ENCODE results near the gene TNNT3. TPM values are rescaled to one million over a fixed set of nuclear protein-coding genes. Genes with fewer than 3 reads are reported as not detected.

TNNT3 gene
- total and polyA plus RNA-seq, 8 donors, result 0.24 to 6.6 (median 1.1) TPM

- 73 to 81% methylated on average over 22 of the region's 22 CpGs for WGBS, 2 donors
- intact Hi-C loops (cut with DNase I), result loop anchor here in 1 of 3 donors (10.0 kb wide), 2 partner anchors 221 to 229 kb away; partner anchors contain the start of gene KRTAP5-6
Measured at GRCh38 chr11:1923201-1923956, 3.9 kb downstream of the TNNT3 start.

DNA sequence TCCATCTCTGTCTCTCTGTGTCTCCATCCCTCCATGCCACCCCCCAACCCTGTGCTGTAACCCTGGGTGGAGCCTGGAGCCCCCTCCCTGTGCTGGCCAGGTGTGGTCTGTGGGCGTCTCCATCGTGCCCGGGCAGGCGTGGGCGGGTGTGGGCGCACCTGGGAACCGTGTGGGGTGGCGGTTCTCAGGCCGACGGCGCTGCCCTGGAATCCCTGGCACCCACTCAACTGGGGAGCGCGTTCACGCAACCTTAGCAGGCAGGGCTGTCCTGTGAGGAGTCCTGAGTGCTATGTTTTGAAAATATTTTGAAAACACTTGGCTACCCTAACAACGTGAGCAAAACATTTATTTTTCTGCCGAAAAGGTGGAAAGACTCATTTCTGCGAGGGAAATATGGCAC lies 4.7 kb downstream of the TNNT3 start:
- peak in 1 of 4 donors; percentile 14 for ATAC-seq
- Histone ChIP-seq H3K36me3 (no peaks in the 10 kb centered on the region), H3K27ac (no peak overlapping the region), H3K4me1 (no peaks in the 10 kb centered on the region), H3K27me3 (no peaks in the 10 kb centered on the region), H3K9me3 (no peaks in the 10 kb centered on the region), H3K4me3 (no peak overlapping the region)
- intact Hi-C loops (cut with DNase I), result loop anchor here in 1 of 3 donors (10.0 kb wide), 2 partner anchors 221 to 229 kb away; partner anchors contain the start of gene KRTAP5-6
- 55 to 60% methylated on average over 17 of the region's 17 CpGs for WGBS, 2 donors
- TF ChIP-seq CTCF (IDR thresholded peaks at IDR 0.05), result no peak
- peak in 3 of 6 donors; percentile 38 to 54 (median 50) for DNase-seq
- no peak for FAIRE-seq

More at GRCh38 chr11:1923201-1923956, 3.9 kb downstream of the TNNT3 start:
- H3K9me3 ChIP-seq, result no peaks in the 10 kb centered on the region
- no peaks in the 10 kb centered on the region for H3K36me3 ChIP-seq
- no peak overlapping the region for H3K27ac ChIP-seq
- H3K4me3 ChIP-seq, result no peak overlapping the region
- DNase-seq (peak in 1 of 6 donors; percentile 41), ATAC-seq (no peak), FAIRE-seq (no peak)
- H3K4me1 ChIP-seq, result no peaks in the 10 kb centered on the region
- TF ChIP-seq CTCF (IDR thresholded peaks at IDR 0.05), result no peak
- no peaks in the 10 kb centered on the region for H3K27me3 ChIP-seq

GRCh38 chr11:1924646-1925372 lies 5.3 kb downstream of the TNNT3 start:
- intact Hi-C loops (cut with DNase I), result loop anchor here in 1 of 3 donors (10.0 kb wide), 2 partner anchors 220 to 230 kb away; partner anchors contain the start of gene KRTAP5-6
- H3K4me1 ChIP-seq, result no peaks in the 10 kb centered on the region
- no peaks in the 10 kb centered on the region for H3K9me3 ChIP-seq
- H3K27me3 ChIP-seq, result no peaks in the 10 kb centered on the region
- FAIRE-seq (no peak), ATAC-seq (no peak), DNase-seq (peak in 3 of 6 donors; percentile 30 to 62 (median 49))
- H3K27ac ChIP-seq, result no peak overlapping the region
- WGBS, 2 donors, result 72 to 78% methylated on average over 19 to 21 of the region's 21 CpGs
- no peaks in the 10 kb centered on the region for H3K36me3 ChIP-seq
- no peak for TF ChIP-seq CTCF (IDR thresholded peaks at IDR 0.05)
- no peak overlapping the region for H3K4me3 ChIP-seq

DNA sequence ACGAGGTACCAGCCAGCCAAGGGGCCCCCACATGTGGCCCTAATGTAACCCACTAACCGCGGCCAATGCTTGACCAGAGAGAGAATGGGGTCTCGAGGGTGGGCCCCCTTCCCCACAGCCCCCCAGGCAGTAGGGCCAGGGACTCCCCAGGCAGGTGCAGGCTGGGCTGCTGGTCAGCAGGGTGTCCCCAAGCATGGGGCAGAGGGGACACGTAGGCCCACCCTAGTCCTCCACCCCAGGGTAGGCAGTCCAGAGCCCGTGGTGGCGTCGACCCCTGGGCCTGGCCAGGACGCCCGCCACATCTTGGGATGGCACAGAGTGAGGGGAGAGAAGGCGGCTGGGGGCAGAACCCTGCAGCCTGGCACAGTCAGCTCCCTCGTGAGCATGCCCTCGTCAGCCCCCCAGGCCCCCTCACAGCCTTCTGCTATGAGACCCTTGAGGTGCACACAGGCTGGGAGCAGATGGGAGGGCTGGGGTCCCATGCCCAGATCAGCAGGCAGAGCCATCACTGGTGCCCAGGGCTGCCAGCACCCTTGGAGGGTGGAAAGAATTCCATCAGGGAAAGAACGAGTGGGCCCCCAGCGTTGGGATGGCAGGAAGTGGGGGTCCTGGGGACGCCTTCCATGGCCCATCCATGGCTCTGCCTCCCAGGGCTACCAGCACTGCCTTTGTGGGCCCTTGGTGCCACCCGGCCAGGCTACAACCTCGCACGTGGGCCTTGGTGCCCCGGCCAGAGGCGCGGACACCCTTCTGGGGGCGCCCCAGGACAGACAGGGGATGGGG lies 6.1 kb downstream of the TNNT3 start:
- FAIRE-seq (no peak), DNase-seq (peak in 2 of 6 donors; percentile 23 to 60), ATAC-seq (no peak)
- intact Hi-C loops (cut with DNase I), result loop anchor here in 1 of 3 donors (10.0 kb wide), 2 partner anchors 219 to 231 kb away; partner anchors contain the start of gene KRTAP5-6
- Histone ChIP-seq H3K36me3 (no peaks in the 10 kb centered on the region), H3K27me3 (no peaks in the 10 kb centered on the region), H3K27ac (no peak overlapping the region), H3K4me3 (no peak overlapping the region), H3K9me3 (no peaks in the 10 kb centered on the region), H3K4me1 (no peaks in the 10 kb centered on the region)
- no peak for TF ChIP-seq CTCF (IDR thresholded peaks at IDR 0.05)
- WGBS, 2 donors, result 77 to 84% methylated on average over 23 of the region's 23 CpGs

All from pancreas (tissue), 10 donors.